Ishikawa (cell line): ENCODE data around the gene MRM3.

Source experiments
- EP300 ChIP-seq: IDR thresholded peaks from 2 replicates; pipeline ENCODE4 v1.6.1; 2012; ENCODE audit warnings: borderline replicate concordance
- TF ChIP-seq, protein P1 (sequence below): IDR thresholded peaks from 2 replicates; pipeline ENCODE4 v1.6.1; 2012; ENCODE audit warnings: low read depth, mild to moderate bottlenecking

DNA sequence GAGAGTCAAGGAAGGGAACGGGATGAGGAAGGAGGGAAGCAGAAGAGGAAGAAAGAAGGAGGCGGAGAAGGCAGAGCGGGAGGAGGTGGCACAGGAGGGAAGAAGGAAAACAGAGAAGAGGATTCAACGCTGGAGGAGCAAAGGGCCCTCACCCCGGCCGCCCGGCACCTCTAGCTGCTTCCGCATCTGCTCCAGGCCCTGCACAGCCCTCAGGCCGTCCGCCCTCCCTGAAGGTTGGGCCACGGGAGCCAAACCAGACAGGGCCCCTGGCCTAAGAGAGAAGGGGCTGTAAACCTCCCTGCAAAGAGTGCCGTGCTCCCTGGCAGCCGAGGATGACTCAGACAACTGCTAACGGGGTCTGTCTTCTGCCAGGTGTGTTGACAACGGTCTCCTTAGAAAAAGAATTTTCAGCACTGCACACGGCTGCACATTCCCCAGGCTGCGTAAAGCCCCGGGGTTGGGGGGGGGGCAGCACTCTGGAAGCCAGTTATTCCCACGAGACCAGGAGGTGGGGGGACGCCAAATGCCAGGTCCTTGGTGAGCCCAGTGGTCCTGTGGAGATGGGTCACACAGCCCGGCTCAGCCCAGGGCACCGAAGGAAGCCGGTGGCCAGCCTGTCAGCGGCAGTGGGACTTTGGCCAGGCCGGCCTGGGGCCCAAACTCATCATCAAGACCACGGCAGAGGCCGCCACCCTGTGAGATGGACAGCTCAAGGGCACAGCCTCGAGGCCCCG, 29.1 kb downstream of the MRM3 start:
- TF ChIP-seq, protein P1, sequence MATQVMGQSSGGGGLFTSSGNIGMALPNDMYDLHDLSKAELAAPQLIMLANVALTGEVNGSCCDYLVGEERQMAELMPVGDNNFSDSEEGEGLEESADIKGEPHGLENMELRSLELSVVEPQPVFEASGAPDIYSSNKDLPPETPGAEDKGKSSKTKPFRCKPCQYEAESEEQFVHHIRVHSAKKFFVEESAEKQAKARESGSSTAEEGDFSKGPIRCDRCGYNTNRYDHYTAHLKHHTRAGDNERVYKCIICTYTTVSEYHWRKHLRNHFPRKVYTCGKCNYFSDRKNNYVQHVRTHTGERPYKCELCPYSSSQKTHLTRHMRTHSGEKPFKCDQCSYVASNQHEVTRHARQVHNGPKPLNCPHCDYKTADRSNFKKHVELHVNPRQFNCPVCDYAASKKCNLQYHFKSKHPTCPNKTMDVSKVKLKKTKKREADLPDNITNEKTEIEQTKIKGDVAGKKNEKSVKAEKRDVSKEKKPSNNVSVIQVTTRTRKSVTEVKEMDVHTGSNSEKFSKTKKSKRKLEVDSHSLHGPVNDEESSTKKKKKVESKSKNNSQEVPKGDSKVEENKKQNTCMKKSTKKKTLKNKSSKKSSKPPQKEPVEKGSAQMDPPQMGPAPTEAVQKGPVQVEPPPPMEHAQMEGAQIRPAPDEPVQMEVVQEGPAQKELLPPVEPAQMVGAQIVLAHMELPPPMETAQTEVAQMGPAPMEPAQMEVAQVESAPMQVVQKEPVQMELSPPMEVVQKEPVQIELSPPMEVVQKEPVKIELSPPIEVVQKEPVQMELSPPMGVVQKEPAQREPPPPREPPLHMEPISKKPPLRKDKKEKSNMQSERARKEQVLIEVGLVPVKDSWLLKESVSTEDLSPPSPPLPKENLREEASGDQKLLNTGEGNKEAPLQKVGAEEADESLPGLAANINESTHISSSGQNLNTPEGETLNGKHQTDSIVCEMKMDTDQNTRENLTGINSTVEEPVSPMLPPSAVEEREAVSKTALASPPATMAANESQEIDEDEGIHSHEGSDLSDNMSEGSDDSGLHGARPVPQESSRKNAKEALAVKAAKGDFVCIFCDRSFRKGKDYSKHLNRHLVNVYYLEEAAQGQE = no peak
- no peak for TF ChIP-seq EP300
